ENCODE data around the gene SP140.

GRCh38 chr2:230358305-230358704, 132.8 kb downstream of the SP140 start:
- TF ChIP-seq, protein P1, sequence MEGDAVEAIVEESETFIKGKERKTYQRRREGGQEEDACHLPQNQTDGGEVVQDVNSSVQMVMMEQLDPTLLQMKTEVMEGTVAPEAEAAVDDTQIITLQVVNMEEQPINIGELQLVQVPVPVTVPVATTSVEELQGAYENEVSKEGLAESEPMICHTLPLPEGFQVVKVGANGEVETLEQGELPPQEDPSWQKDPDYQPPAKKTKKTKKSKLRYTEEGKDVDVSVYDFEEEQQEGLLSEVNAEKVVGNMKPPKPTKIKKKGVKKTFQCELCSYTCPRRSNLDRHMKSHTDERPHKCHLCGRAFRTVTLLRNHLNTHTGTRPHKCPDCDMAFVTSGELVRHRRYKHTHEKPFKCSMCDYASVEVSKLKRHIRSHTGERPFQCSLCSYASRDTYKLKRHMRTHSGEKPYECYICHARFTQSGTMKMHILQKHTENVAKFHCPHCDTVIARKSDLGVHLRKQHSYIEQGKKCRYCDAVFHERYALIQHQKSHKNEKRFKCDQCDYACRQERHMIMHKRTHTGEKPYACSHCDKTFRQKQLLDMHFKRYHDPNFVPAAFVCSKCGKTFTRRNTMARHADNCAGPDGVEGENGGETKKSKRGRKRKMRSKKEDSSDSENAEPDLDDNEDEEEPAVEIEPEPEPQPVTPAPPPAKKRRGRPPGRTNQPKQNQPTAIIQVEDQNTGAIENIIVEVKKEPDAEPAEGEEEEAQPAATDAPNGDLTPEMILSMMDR (IDR thresholded peaks at IDR 0.05; ENCODE audit: low read length) = no peak
- TF ChIP-seq EZH2 (optimal IDR thresholded peaks at IDR 0.05; ENCODE audit: low read depth, low read length) (no peak), EZH2phosphoT487 (IDR thresholded peaks at IDR 0.05; ENCODE audit: low read length) (no peak)
